H9 (cell line): Measurements from ENCODE around the gene ATP6V0A1. TPM values are rescaled to one million over a fixed set of nuclear protein-coding genes. Genes with fewer than 3 reads are reported as not detected.

ENCODE experiments used
- DNase-seq: peaks from one replicate; pipeline ENCODE4 v3.0.0-alpha.2; 2017
- H2AFZ ChIP-seq: one replicate; pipeline ENCODE4 v1.6.1; 2013; ENCODE audit warnings: mild to moderate bottlenecking, low read length, control low read depth, moderate library complexity
- H2AK5ac ChIP-seq: 2 replicates; pipeline ENCODE4 v1.6.1; 2013; ENCODE audit warnings: low read length, control low read depth, mixed read lengths; ENCODE audit not compliant: insufficient read length
- H2BK120ac ChIP-seq: one replicate; pipeline ENCODE4 v1.6.1; 2013; ENCODE audit warnings: low read depth, mild to moderate bottlenecking, low read length, control low read depth, inconsistent platforms; ENCODE audit not compliant: poor library complexity, severe bottlenecking
- H2BK12ac ChIP-seq: 2 replicates; pipeline ENCODE4 v1.6.1; 2013; ENCODE audit warnings: low read length, control low read depth, mixed read lengths, low read depth; ENCODE audit not compliant: insufficient read length
- H2BK15ac ChIP-seq: 2 replicates; pipeline ENCODE4 v1.6.1; 2013; ENCODE audit warnings: low read depth, low read length, control low read depth
- H2BK20ac ChIP-seq: one replicate; pipeline ENCODE4 v1.6.1; 2013; ENCODE audit warnings: low read depth, mild to moderate bottlenecking, low read length, control low read depth, inconsistent platforms; ENCODE audit not compliant: poor library complexity, severe bottlenecking
- H2BK5ac ChIP-seq: 2 replicates; pipeline ENCODE4 v1.6.1; 2013; ENCODE audit warnings: low read length, control low read depth, mixed read lengths; ENCODE audit not compliant: insufficient read length
- H3K14ac ChIP-seq: 2 replicates; pipeline ENCODE4 v1.6.1; 2013; ENCODE audit warnings: low read length, control low read depth; ENCODE audit not compliant: insufficient read depth
- H3K18ac ChIP-seq: 2 replicates; pipeline ENCODE4 v1.6.1; 2013; ENCODE audit warnings: low read depth, mild to moderate bottlenecking, mixed read lengths, low read length, control low read depth; ENCODE audit not compliant: insufficient read length
- H3K23ac ChIP-seq: 2 replicates; pipeline ENCODE4 v1.6.1; 2013; ENCODE audit warnings: low read length, control low read depth, mixed read lengths, low read depth; ENCODE audit not compliant: insufficient read length
- H3K23me2 ChIP-seq: 2 replicates; pipeline ENCODE4 v1.6.1; 2013; ENCODE audit warnings: low read depth, mild to moderate bottlenecking, mixed read lengths, low read length, control low read depth; ENCODE audit not compliant: insufficient read length, poor library complexity, severe bottlenecking
- H3K27ac ChIP-seq: 2 replicates; pipeline ENCODE4 v1.5.1; 2013; ENCODE audit warnings: low read length, control low read depth, mixed read lengths, low read depth; ENCODE audit not compliant: insufficient read length
- H3K27me3 ChIP-seq: 2 replicates; pipeline ENCODE4 v1.6.1; 2013; ENCODE audit warnings: low read length, control low read depth, inconsistent platforms; ENCODE audit not compliant: insufficient read depth
- H3K4ac ChIP-seq: 2 replicates; pipeline ENCODE4 v1.6.1; 2013; ENCODE audit warnings: low read depth, mild to moderate bottlenecking, control low read depth, inconsistent platforms, low read length, moderate library complexity
- H3K4me1 ChIP-seq: 2 replicates; pipeline ENCODE4 v1.6.1; 2013; ENCODE audit warnings: low read length, control low read depth, inconsistent platforms; ENCODE audit not compliant: insufficient read depth
- H3K4me2 ChIP-seq: 2 replicates; pipeline ENCODE4 v1.6.1; 2013; ENCODE audit warnings: low read length, control low read depth, mixed read lengths; ENCODE audit not compliant: insufficient read length, insufficient read depth
- H3K56ac ChIP-seq: 2 replicates; pipeline ENCODE4 v1.6.1; 2013; ENCODE audit warnings: low read depth, mild to moderate bottlenecking, mixed read lengths, low read length, control low read depth; ENCODE audit not compliant: insufficient read length
- H3K79me1 ChIP-seq: 2 replicates; pipeline ENCODE4 v1.6.1; 2013; ENCODE audit warnings: low read depth, mild to moderate bottlenecking, moderate library complexity, low read length, control low read depth, inconsistent platforms; ENCODE audit not compliant: insufficient read depth, poor library complexity, severe bottlenecking
- H3K79me2 ChIP-seq: 2 replicates; pipeline ENCODE4 v1.6.1; 2013; ENCODE audit warnings: low read length, control low read depth, inconsistent platforms; ENCODE audit not compliant: insufficient read depth
- H3K9ac ChIP-seq: 2 replicates; pipeline ENCODE4 v1.6.1; 2013; ENCODE audit warnings: low read length, control low read depth, mixed read lengths; ENCODE audit not compliant: insufficient read length; ENCODE audit errors: extremely low read depth
- H3K9me3 ChIP-seq: one replicate; pipeline ENCODE4 v1.6.1; 2013; ENCODE audit warnings: low read depth, low read length, inconsistent platforms; ENCODE audit not compliant: control insufficient read depth
- H3T11ph ChIP-seq: one replicate; pipeline ENCODE4 v1.6.1; 2013; ENCODE audit warnings: mild to moderate bottlenecking, low read length, control low read depth, inconsistent platforms
- H4K20me1 ChIP-seq: one replicate; pipeline ENCODE4 v1.6.1; 2013; ENCODE audit not compliant: control insufficient read depth, insufficient read length, insufficient read depth
- H4K5ac ChIP-seq: 2 replicates; pipeline ENCODE4 v1.6.1; 2013; ENCODE audit warnings: low read depth, mild to moderate bottlenecking, mixed read lengths, low read length, control low read depth; ENCODE audit not compliant: insufficient read length
- H4K8ac ChIP-seq: replicated peaks from 2 replicates; pipeline ENCODE4 v1.6.1; 2013; ENCODE audit warnings: low read length, control low read depth, mixed read lengths, low read depth; ENCODE audit not compliant: insufficient read length
- H4K91ac ChIP-seq: 2 replicates; pipeline ENCODE4 v1.6.1; 2013; ENCODE audit warnings: low read depth, mild to moderate bottlenecking, moderate library complexity, mixed read lengths, low read length, control low read depth; ENCODE audit not compliant: insufficient read length
- H3K27ac Mint-ChIP-seq, 3 experiments: 2 replicates in 2 of 3; 3 replicates in 1 of 3; pipeline ENCODE4 v1.8.0; 2020 to 2021; ENCODE audit warnings: mixed read lengths in 3 of 3, mild to moderate bottlenecking in 1 of 3, moderate library complexity in 1 of 3
- H3K27me3 Mint-ChIP-seq: 2 replicates; pipeline ENCODE4 v1.8.0; 2021; ENCODE audit warnings: low read depth, mild to moderate bottlenecking, moderate library complexity, mixed read lengths
- H3K36me3 Mint-ChIP-seq, 3 experiments: 2 replicates in 2 of 3; 3 replicates in 1 of 3; pipeline ENCODE4 v1.8.0; 2020 to 2021; ENCODE audit warnings: low read depth in 3 of 3, mixed read lengths in 3 of 3; ENCODE audit not compliant: insufficient read depth in 1 of 3
- H3K4me1 Mint-ChIP-seq, 2 experiments: 2 replicates each; pipeline ENCODE4 v1.8.0; 2020; ENCODE audit warnings: mixed read lengths in 2 of 2
- H3K4me3 Mint-ChIP-seq, 2 experiments: 2 replicates in 1 of 2; 3 replicates in 1 of 2; pipeline ENCODE4 v1.8.0; 2020 to 2021; ENCODE audit warnings: mild to moderate bottlenecking in 2 of 2, mixed read lengths in 2 of 2, moderate library complexity in 1 of 2
- H3K9me3 Mint-ChIP-seq, 2 experiments: 2 replicates in 1 of 2; 3 replicates in 1 of 2; pipeline ENCODE4 v1.8.0; 2020; ENCODE audit warnings: mild to moderate bottlenecking in 2 of 2, mixed read lengths in 2 of 2, moderate library complexity in 1 of 2
- CTCF ChIP-seq: fragments of 200-600 bp; sonication (generic); conservative IDR thresholded peaks from 3 replicates; pipeline ENCODE4 v1.8.0; 2021; ENCODE audit warnings: antibody characterized with exemption, mild to moderate bottlenecking
- WGBS: extraction: QIAGEN DNeasy Blood & Tissue Kit; methylation state at CpG from one replicate; pipeline ENCODE4 v1.1.7; 2013; ENCODE audit warnings: missing lambda C conversion rate, low lambda C conversion rate, mixed read lengths; ENCODE audit not compliant: insufficient read length; ENCODE audit errors: extremely low coverage; 5-methylcytosine and 5-hydroxymethylcytosine counted together
- long read RNA-seq: library from polyadenylated mRNA; unstranded; transcript quantifications from one replicate; pipeline ENCODE4 v2.0.0, GENCODE V29; 2020
- total RNA-seq: library from RNA; stranded (reverse); gene quantifications from 2 replicates; pipeline ENCODE4 v1.2.1, GENCODE V29; 2021

The ATP6V0A1 gene
- total RNA-seq, result 47.8 and 54.1 TPM in 2 replicates
- long read RNA-seq, full-length matches to known transcripts, result 73 of 104 reads
- long read RNA-seq, partial matches to known transcripts, result 6 of 104 reads
- long read RNA-seq, other reads (novel, unspliced or antisense), result 25 of 104 reads

- no peak for TF ChIP-seq CTCF
- Histone ChIP-seq H2BK15ac (no peak within 1 kb of the TSS), H3K14ac (peak within 1 kb of the TSS; percentile 93; the same call in 1 of the 2 replicates), H3K56ac (no peak within 1 kb of the TSS), H3K18ac (peak within 1 kb of the TSS; percentile 97), H4K20me1 (no peaks in the 10 kb centered on the region), H2BK12ac (peak within 1 kb of the TSS; percentile 63), H3K4ac (no peak within 1 kb of the TSS; the same call in 1 of the 2 replicates), H4K91ac (no peak within 1 kb of the TSS), H3K79me2 (no peaks in the 10 kb centered on the region), H2AFZ (no peak within 1 kb of the TSS), H2BK20ac (no peak within 1 kb of the TSS), H2BK120ac (no peak within 1 kb of the TSS), H2BK5ac (peak within 1 kb of the TSS; percentile 70), H3K23ac (no peak within 1 kb of the TSS), H3K79me1 (no peaks in the 10 kb centered on the region), H3K4me1 (no peaks in the 10 kb centered on the region), H3K4me2 (peak within 1 kb of the TSS; percentile 97), H2AK5ac (no peak within 1 kb of the TSS), H3K27ac (no peak within 1 kb of the TSS), H3K9me3 (no peaks in the 10 kb centered on the region), H3K27me3 (no peaks in the 10 kb centered on the region), H4K8ac (no peak within 1 kb of the TSS), H3K23me2 (peaks cover 8% of the 10 kb centered on the region), H4K5ac (no peak within 1 kb of the TSS), H3K9ac (peak within 1 kb of the TSS; percentile 76), H3T11ph (peak within 1 kb of the TSS; percentile 81)
- peak; percentile 98 for DNase-seq
- Mint-ChIP-seq H3K27me3 (no peaks in the 10 kb centered on the region), H3K4me3 (peak within 1 kb of the TSS; percentile 92 to 96), H3K36me3 (peaks cover 0 to 19% (median 17%) of the 10 kb centered on the region in 3 experiments; a peak in 6 of 7 replicates), H3K4me1 (peaks cover 25 to 34% of the 10 kb centered on the region in 2 experiments), H3K27ac (peak within 1 kb of the TSS; percentile 71 to 98 (median 95); a peak in 6 of 7 replicates), H3K9me3 (no peaks in the 10 kb centered on the region)
- no CpG with 5 or more reads among the region's 45 CpGs for WGBS
These were observed at the start of gene ATP6V0A1 for GRCh38 chr17:42458497-42459255. ATP6V0A1 (plus strand) TSS chr17:42458878; CDS start chr17:42460895, 2,017 bp downstream.
